Measurements from ENCODE around the gene ING4.

Gene ING4

DNA sequence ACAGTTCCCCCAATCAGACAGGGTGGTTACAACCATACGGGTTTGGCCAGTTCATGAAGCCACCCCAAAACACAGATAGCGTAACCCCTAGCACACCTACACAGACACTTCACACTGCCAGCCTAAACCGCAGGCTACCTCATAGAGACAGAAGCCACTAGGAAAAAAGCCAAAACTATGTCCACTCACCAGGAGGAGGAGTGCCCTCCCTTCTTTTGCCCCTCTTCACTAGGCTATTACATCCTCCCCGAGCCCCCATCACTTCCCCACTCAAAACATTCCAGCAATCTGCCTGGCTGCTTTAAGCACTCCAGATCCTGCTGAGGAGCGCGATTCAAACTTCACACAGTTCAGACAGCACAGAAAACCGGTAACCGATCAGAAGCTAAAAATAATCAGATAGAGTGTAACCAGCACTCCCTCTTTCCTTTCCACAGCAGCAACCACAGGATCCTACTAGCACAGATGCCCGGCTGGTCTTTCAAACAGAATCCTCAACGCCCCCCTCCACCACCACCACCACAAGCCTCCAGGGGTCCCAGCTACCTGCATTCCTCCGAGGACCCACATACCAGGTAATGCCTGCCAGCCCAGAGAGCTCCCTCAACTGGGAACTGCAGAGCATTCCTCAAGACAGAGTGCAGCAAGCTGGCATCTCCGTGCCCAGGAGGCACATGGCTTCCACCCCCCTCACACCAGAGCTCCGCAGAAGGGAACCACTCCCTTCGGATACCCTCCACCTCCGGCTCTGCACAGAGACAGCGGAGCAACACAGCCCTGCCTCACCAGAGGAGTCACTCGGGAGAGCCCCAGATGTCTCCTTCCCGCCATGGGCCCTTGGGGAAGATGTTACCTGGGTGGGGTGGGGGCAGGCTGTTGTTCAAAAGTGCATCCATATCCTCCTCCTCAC, 57.2 kb downstream of the ING4 start:
- DNase-seq: no peak

DNA sequence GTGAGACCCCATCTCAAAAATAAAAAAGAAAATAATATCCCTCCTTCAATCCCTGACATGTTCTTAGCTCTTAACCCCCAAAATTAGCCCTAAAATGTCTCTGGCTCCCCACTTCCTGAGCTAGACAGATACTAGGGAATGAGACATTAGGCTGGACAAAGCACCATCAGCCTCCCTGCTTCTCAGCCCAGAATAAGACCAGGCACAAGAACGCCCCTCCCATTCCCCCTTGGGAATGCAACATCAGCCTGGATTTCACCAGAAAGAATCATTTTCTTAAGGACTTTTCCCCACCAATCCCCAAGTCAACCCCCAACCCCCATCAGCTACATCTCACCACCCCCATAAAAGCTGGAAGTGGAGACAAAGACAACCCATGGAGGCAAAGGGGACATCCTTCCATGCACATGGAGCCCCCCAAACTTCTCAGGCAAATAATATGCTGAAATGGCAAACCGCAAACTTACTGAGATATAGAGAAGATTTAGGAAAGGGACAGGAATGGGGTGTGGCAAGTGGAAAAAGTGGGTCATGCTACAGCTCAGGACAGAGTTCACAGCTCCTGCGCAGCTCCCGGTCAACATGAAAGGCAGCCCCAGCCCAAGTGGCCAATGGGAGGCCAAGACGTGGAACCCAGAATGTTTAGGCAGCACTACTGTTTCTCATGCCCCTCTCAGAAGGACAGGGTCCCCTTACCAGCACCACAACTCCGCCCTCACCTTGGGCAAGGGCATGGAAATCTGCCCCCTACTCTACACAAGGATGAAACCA, 58.5 kb downstream of the ING4 start:
- DNase-seq: no peak

DNA sequence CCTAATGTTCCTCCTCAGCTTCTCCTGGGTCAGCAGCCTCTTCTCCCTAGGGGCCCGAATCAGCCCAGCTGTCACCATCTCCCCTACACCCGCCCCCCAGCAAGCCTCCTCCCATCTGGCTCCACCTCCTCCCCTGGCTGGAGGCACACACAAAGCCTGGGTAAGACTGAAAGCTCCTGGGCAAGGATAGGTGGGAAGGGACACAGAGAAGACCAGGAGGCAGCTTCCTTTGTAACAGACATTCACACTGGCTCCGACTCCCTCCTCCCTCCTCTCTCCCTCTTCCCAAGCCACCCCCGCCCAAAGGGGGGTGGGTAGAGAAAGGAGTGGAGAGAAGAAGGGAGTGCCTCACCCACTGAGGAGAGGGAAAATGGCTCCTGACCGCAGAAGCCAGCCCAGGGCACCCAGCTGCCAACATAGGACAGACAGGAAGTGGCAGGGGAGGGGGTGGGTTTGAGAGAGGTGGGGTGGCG, 59.8 kb downstream of the ING4 start:
- DNase-seq: no peak

DNA sequence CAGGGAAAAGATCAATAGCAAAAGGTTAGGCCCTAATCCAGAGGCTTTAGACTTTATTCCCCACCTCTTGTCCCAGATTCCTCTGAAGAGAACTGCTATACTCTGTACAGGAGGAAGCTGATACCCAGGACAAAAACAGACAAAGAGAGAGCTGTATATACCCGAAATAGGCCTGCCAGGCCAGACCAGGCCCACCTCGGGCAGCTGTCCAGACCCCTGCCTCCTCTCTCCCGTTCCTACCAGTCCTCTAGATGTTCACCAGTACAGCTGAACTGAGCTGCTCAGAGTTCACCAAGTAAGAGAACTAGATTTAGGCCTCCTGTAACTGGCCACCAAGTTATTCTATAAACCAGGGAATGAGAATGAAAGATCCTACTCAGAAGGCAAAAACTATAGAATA, 60.4 kb downstream of the ING4 start:
- DNase-seq: no peak
